HFFc6 (cell line): Measurements from ENCODE around the gene TSNAXIP1. TPM values are rescaled to one million over a fixed set of nuclear protein-coding genes. Genes with fewer than 3 reads are reported as not detected.

Source experiments
- DNase-seq: peaks from one replicate; pipeline ENCODE4 v3.0.0-alpha.2; 2018
- H3K27ac Mint-ChIP-seq: 2 replicates; pipeline ENCODE4 v1.8.0; 2020; ENCODE audit warnings: mild to moderate bottlenecking, mixed read lengths
- H3K27me3 Mint-ChIP-seq: 2 replicates; pipeline ENCODE4 v1.8.0; 2021; ENCODE audit warnings: mild to moderate bottlenecking, moderate library complexity, mixed read lengths; ENCODE audit not compliant: insufficient read depth
- H3K36me3 Mint-ChIP-seq: 2 replicates; pipeline ENCODE4 v1.8.0; 2021; ENCODE audit warnings: low read depth, mixed read lengths
- H3K4me1 Mint-ChIP-seq: 2 replicates; pipeline ENCODE4 v1.8.0; 2020; ENCODE audit warnings: low read depth, mixed read lengths
- H3K4me3 Mint-ChIP-seq: 2 replicates; pipeline ENCODE4 v1.8.0; 2020; ENCODE audit warnings: mild to moderate bottlenecking, moderate library complexity, mixed read lengths
- H3K9me3 Mint-ChIP-seq: 2 replicates; pipeline ENCODE4 v1.8.0; 2020; ENCODE audit warnings: mild to moderate bottlenecking, mixed read lengths
- CTCF ChIP-seq: fragments of 200-600 bp; sonication (generic); IDR thresholded peaks from 2 replicates; pipeline ENCODE4 v1.5.0; 2021; ENCODE audit warnings: antibody characterized with exemption, mild to moderate bottlenecking
- total RNA-seq, 6 experiments: library from RNA; stranded (reverse); fragmentation: NEBNext Ultra II Directional; extraction: Animal tissue kit (Norgen Biotek cat#: 25700); gene quantifications; 2 replicates in 1 of 6; 3 replicates in 5 of 6; pipeline ENCODE4 v1.2.3, GENCODE V29; 2021

Gene TSNAXIP1
- total RNA-seq, 6 experiments from 2014 or later, result 0.23 to 1.3 (median 0.79) TPM

DNA sequence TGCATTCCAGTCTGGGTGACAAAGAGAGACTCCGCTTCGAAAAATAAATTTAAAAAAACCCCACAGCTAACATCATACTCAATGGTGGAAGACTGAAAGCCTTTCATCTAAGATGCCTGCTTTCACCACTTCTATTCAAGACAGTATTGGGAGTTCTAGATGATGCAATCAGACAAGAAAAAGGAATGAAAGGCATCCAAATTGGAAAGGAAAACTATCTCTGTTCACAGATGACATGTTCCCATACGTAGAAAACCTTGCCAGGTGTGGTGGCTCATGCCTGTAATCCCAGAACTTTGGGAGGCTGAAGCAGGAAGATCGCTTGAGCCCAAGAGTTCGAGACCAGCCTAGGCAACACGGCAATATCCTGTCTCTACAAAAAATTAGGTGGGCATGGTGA lies 31.4 kb upstream of the TSNAXIP1 start:
- Mint-ChIP-seq H3K27ac (no peak overlapping the region), H3K4me3 (no peak overlapping the region), H3K9me3 (no peaks in the 10 kb centered on the region), H3K27me3 (peaks cover 2% of the 10 kb centered on the region; the same call in 1 of the 2 replicates), H3K4me1 (peaks cover 20% of the 10 kb centered on the region), H3K36me3 (peaks cover 23% of the 10 kb centered on the region)
- no peak for DNase-seq
- TF ChIP-seq CTCF, result no peak

DNA sequence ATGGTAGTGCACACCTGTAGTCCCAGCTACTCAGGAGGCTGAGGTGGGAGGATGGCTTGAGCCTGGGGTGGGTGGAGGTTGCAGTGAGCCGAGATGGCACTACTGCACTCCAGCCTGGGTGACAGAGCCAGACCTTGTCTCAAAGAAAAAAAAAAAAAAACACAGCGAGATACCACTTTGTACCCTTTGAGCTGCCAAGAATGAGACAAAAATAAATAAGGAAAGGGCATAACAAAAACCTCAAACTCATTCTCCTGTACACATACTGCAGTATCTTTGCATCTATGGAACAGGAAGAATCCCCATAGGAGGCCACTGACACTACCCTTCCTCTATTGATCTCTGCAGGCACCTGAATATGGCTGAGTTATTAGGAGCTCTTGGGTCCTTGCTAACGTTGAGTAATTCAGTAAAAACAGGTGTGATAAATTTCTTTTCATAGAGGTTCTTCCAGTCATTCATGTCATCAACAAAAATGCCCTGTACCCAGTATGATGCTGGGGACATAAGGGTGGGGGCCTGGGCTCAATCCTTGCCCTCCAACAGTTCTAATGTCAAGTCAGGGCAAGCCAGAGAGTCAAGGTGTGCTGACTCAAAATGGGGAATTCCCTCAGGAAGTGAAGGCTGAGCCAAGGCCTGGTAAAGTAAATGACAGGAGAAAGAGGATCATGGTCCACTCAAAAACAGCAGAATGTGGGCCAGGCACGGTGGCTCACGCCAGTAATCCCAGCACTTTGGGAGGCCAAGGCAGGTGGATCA lies 27.3 kb upstream of the TSNAXIP1 start:
- Mint-ChIP-seq H3K27me3 (peaks cover 2% of the 10 kb centered on the region), H3K4me3 (no peak overlapping the region), H3K9me3 (no peaks in the 10 kb centered on the region), H3K36me3 (peaks cover 10% of the 10 kb centered on the region), H3K4me1 (peaks cover 5% of the 10 kb centered on the region; the same call in 1 of the 2 replicates), H3K27ac (no peak overlapping the region)
- TF ChIP-seq CTCF, result no peak
- no peak for DNase-seq

DNA sequence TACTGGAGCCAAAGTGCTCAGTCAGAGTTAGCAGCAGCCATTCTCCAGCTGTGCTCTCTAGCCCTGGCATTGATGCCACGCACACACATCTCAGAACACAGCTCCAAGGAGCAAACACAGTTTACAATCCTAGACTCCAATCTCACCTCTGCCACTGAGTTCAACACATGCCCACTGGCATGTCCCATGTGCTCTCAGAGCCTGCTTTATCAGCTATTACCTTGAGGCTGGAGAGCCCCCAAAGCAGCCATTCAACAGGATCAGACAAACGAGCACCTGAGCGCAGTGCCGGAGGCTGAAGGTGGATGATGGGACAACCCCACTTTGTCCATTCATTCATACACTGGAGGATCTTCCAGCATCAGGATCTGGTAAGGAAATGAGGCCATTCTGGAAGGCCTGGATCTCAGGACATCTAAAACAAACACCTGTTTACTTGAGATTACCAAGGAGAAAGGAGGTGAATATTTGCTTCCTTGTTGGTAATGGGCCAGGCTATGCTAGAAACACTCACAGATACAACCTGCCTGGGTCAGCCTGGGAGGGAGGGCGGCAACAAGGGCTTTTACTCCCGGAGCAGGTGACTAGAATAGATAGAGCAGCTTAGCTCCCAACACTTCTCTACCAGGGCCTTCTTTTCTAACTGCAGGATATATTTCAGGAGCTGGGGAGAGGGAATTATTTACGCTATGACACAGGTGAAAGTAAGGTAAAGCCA lies 25.7 kb upstream of the TSNAXIP1 start:
- Mint-ChIP-seq H3K36me3 (peaks cover 5% of the 10 kb centered on the region; the same call in 1 of the 2 replicates), H3K4me1 (no peaks in the 10 kb centered on the region; the same call in 1 of the 2 replicates), H3K4me3 (no peak overlapping the region), H3K27ac (no peak overlapping the region), H3K9me3 (no peaks in the 10 kb centered on the region), H3K27me3 (peaks cover 2% of the 10 kb centered on the region)
- TF ChIP-seq CTCF, result no peak
- no peak for DNase-seq

DNA sequence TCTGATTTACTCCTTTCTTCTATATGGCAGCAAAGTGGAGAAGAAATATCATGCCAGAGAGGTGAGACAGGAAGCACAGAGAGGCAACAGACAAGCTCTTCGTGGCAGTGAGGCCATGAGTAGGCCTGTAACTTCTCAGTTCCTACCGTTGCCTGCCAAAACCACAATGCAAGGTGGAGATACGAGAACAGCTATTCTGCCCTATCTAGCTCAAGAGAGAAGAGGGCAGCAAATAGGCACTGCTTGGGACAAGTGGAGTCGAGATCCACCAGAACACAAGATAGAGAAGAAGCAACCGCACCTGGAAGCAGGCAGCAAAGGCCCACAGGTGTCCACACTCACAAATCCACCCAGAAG lies 25.1 kb upstream of the TSNAXIP1 start:
- no peak overlapping the region for H3K27ac Mint-ChIP-seq
- H3K4me3 Mint-ChIP-seq, result no peak overlapping the region
- no peaks in the 10 kb centered on the region; the same call in 1 of the 2 replicates for H3K4me1 Mint-ChIP-seq
- H3K27me3 Mint-ChIP-seq, result peaks cover 2% of the 10 kb centered on the region
- H3K9me3 Mint-ChIP-seq, result no peaks in the 10 kb centered on the region
- no peak for TF ChIP-seq CTCF
- no peak for DNase-seq
- H3K36me3 Mint-ChIP-seq, result peaks cover 5% of the 10 kb centered on the region; the same call in 1 of the 2 replicates

- Mint-ChIP-seq H3K36me3 (peaks cover 5% of the 10 kb centered on the region; the same call in 1 of the 2 replicates), H3K4me3 (no peak overlapping the region), H3K27ac (no peak overlapping the region), H3K9me3 (no peaks in the 10 kb centered on the region), H3K4me1 (no peaks in the 10 kb centered on the region; the same call in 1 of the 2 replicates), H3K27me3 (peaks cover 2% of the 10 kb centered on the region)
- TF ChIP-seq CTCF, result no peak
- no peak for DNase-seq
Measured at GRCh38 chr16:67782567-67783352, 23.9 kb upstream of the TSNAXIP1 start.
